Keratinocyte (primary cell): ENCODE results near the gene SUGCT.

Experiments
- CTCF ChIP-seq, 3 experiments: IDR thresholded peaks in 1 of 3; conservative IDR thresholded peaks in 1 of 3; optimal IDR thresholded peaks in 1 of 3; 2 replicates in 2 of 3; 3 replicates in 1 of 3; pipeline versions ENCODE3 to v1.5.1; 2011; ENCODE audit warnings: low read length in 3 of 3, mild to moderate bottlenecking in 3 of 3, moderate library complexity in 2 of 3, control low read depth in 1 of 3, inconsistent platforms in 1 of 3; ENCODE audit not compliant: insufficient read depth in 2 of 3; ENCODE audit errors: extremely low read depth in 1 of 3
- EZH2 ChIP-seq: IDR thresholded peaks from one replicate; pipeline ENCODE4 v1.6.1; 2012; ENCODE audit warnings: inconsistent platforms, mild to moderate bottlenecking, low read length, moderate library complexity

- TF ChIP-seq CTCF (optimal IDR thresholded peaks at IDR 0.05 in 1 of 3, IDR thresholded peaks at IDR 0.05 in 1 of 3, conservative IDR thresholded peaks at IDR 0.05 in 1 of 3; ENCODE audit: extremely low read depth in 1 of 3, insufficient read depth in 2 of 3, low read length in 3 of 3) (no peak), EZH2 (no peak)
These were observed 367.6 kb downstream of the SUGCT start for GRCh38 chr7:40502359-40502758.
